ENCODE data around the gene AP5Z1.

The AP5Z1 gene

GRCh38 chr7:4775250-4775847 is at the start of gene AP5Z1:
AP5Z1 (plus strand) TSS chr7:4775623; CDS start chr7:4775716, 93 bp downstream.
- peak; percentile 91 for DNase-seq (ENCODE audit: extremely low read depth, low read depth)
- TF ChIP-seq CTCF (IDR thresholded peaks at IDR 0.05; ENCODE audit: low read depth, low read length) = no peak

- no peak for DNase-seq (ENCODE audit: extremely low read depth, low read depth)
- no peak for TF ChIP-seq CTCF (IDR thresholded peaks at IDR 0.05; ENCODE audit: low read depth, low read length)
Measured at GRCh38 chr7:4725850-4726450, 49.5 kb upstream of the AP5Z1 start.

- TF ChIP-seq CTCF (IDR thresholded peaks at IDR 0.05; ENCODE audit: low read depth, low read length) = no peak
- no peak for DNase-seq (ENCODE audit: extremely low read depth, low read depth)
Measured at GRCh38 chr7:4726566-4726965, 48.9 kb upstream of the AP5Z1 start.

- TF ChIP-seq CTCF (IDR thresholded peaks at IDR 0.05; ENCODE audit: low read depth, low read length) = no peak
- DNase-seq (ENCODE audit: extremely low read depth, low read depth) = no peak
Measured at GRCh38 chr7:4727914-4728705, 47.3 kb upstream of the AP5Z1 start.

- no peak for DNase-seq (ENCODE audit: extremely low read depth, low read depth)
- TF ChIP-seq CTCF (IDR thresholded peaks at IDR 0.05; ENCODE audit: low read depth, low read length) = no peak
Measured at GRCh38 chr7:4729266-4729665, 46.2 kb upstream of the AP5Z1 start.

GRCh38 chr7:4730276-4730675 is 45.1 kb upstream of the AP5Z1 start:
- TF ChIP-seq CTCF (IDR thresholded peaks at IDR 0.05; ENCODE audit: low read depth, low read length) = no peak

GRCh38 chr7:4730971-4731370 is 44.5 kb upstream of the AP5Z1 start:
- no peak for DNase-seq (ENCODE audit: extremely low read depth, low read depth)
- TF ChIP-seq CTCF (IDR thresholded peaks at IDR 0.05; ENCODE audit: low read depth, low read length) = no peak

More at GRCh38 chr7:4730276-4730675, 45.1 kb upstream of the AP5Z1 start:
- DNase-seq (ENCODE audit: extremely low read depth, low read depth) = no peak
